Kidney tubule cell (primary cell): ENCODE data around the gene LYPD6B.

Experiments
- DNase-seq: peaks from one replicate; pipeline ENCODE4 v3.0.0-alpha.2; 2018; ENCODE audit warnings: low spot score

Gene LYPD6B

DNA sequence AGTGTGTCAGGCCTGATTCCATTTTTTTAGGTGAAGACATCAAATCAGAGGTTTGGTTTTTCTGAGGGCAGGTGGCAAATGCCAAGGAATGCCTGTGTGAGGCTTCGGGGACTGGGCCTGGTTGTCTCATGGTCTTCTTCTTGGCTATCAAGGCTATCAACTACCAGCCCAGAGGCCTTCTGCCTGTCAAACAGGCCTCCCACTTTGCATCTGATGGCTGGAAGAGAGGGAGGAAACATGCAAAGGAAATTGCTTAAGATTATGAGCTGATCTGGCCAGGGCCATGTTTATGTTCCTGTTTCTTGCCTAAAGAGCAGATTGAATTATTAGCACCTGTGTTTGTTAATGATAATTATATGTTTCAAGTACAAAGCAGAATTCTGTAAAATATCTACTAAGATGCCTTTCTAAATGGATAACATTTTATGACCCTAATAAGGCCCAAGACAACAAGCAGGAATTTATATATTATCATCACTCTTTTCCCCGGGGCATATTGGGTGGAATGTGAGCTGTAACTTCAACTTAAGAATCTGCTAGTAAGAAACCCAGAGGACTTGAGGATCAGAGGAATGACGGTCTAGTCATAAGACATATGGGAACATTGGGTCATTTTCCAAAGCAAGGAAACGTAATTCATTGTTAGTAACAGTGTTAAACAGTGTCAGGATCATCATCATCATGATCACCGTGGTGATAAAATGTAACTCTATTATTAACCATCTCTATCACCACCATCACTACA is 123.2 kb downstream of the LYPD6B start:
- no peak for DNase-seq

DNA sequence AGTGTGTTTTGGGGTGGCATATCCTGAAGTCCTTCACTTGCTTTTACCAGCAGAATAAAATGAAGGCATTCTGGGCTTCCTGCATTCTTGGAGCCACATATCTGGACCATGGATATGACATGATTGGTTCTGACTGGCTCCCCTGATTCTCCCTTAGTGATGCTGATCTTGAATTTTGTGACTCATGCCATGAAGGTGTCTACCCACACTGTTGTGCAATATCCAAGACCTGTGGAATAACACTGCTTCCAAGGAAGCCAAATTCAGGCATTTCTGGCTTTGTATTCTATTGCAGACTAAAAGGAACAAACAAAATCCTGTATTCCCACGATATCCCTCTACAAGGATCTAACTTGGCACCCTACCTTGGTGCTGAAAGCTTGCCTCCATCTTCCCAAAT is 125.8 kb downstream of the LYPD6B start:
- DNase-seq = peak; percentile 41

DNA sequence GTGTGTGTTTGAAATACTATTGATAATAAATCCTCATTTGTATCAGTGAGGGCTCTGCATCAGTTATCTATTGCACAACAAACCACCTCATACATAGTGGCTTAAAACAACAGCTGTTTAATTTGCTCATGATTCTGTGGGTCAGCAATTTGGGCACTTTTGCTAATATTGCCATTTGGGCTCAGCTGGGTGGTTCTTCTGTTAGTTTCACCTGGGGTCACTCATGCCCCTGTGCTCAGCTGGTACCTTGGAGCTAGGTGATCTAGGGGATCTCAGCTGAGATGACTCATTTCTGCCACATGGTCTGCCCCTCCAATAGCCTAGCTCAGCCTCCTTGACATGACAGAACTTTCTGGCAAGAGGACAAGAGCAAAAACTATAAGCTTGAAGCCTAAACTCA is 126.3 kb downstream of the LYPD6B start:
- DNase-seq = no peak

DNA sequence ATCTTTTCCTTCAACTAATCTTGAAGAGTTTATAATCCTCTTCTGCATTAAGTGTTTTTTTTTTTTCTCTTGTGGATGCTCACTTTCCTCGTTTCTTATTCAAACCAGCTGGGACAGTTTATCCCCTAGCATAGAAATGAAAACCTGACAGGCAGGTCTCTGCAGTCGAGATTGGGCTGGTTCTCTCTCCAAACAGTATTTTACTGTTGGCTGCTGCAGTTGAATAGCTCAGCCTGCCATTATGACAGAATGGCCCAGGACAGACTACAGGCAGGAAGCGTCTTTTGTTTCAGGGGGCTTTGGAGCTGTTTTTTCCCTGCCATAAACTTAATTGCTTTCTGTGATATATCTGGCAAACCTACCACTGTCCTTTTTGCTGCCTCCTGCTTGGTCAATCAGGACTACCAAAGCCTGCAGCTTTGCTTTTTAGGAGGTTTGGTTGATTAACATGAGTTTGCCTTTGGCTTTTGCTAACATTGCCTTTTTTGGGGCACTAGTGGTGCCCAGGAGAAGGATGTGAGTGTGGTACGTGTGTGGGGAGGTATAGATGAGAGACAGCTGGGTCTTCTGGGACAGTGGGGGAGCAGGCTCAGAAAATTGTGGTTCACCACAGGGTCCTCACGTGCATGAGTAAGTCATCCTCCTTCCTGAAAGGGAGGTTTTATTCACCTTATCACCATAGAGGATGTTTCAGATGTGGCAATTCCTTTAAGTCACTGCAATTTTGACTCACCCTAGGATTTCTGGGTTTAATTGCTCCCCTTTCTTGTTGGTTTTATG is 128.7 kb downstream of the LYPD6B start:
- peak; percentile 40 for DNase-seq

DNA sequence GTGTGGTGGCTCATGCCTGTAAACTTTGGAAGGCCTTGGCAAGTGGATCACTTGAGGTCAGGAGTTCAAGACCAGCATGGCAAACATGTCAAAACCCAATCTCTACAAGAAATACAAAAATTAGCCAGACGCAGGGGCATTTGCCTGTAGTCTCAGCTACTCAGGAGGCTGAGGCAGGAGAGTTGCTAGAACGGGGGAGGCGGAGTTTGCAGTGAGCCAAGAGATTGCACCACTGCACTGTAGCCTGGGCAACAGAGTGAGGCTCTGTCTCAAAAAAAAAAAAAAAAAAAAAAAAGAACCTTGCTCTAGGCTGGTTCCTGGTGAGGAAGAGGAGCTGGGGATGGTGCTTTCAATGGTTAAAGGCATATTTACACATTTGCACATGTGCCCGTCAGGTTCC is 129.4 kb downstream of the LYPD6B start:
- no peak for DNase-seq

DNA sequence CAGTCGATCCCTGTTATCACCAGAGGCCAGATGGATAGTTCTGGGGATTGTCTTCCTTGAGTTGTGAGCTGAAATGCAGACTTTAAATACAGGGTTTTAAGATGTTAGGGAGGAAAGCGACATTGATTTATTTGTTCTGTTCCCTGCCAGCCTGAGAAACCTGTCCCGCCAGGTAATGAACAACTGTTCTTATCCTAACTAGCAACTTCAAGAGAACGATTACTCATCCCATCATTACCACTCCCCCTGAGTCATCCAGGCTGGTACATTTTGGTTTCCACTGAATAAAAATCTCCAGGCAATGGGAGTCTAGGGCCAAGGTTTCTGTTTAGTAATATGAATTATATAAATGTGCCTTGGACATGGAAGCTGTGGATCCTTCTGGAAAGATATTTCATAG is 131.2 kb downstream of the LYPD6B start:
- DNase-seq = peak; percentile 82

DNA sequence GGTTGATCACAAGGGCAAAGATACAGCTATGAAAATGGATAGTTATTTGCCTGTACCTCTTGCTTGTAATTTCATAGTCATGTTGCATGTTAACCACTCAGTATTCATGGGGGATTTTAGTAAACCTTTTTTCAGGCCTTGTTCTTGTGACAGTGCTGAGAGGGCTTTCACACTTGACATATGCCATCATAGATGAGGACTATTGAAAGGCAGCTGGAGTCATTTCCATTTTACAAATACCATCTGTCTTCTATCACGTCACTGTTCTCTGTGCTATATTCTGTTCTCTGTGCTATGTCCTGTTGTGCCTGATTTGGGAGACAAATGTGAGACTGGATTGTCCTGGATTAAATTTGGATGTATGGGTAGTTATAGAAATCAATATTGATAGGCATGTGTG is 131.7 kb downstream of the LYPD6B start:
- DNase-seq = no peak

DNA sequence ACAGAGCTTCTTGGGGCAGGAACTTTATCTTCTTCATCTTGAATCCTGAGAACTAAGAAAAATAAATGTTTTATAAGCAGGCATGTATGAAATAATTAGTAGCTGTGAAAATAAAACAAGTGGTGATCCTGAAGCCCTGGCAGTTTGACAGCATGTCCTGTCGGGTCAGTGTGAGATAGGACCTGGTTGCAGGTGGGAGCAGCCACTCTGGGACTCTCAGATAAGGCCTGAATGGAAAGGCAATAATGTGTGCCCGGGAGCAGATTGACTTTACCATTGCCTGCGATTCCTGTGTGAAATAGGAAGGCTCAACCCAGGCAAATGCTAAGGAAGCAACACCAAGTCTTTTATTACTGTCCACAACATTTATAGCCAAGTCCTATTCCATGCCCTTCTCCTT is 132.4 kb downstream of the LYPD6B start:
- no peak for DNase-seq

DNA sequence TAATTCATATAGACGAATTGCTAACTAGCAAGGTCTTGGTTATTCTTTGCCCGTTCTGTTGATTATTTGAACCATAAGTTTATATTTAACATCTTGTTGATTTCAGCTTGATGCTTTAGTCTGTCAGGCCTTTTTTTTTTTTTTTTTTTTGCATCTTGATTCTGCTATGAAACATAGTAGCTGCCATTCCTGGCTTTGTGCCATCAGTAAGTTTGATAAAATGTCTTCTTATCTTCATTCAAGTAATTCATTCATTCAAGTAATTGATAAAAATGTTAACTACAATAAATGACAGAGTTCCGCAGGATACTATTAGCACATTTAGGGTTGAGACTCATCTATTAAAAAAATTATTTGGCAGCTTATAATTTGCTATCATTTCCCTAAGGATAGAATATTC is 134.7 kb downstream of the LYPD6B start:
- DNase-seq = no peak

DNA sequence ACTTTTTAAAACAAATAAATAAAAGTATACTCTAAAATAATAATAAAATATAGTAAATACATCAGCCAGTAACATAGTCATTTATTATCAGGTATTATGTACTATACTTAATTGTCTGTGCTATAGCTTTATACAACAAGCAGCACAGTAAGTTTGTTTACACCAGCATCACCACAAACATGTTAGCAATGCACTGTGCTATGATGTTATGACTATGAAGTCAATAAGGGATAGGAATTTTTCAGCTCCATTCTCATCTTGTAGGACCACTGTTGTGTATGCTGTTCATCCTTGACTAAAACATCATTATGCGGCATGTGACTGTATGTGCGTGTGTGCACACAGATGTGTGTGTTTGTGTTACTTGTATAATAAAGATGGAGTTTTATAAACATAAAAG is 137.5 kb downstream of the LYPD6B start:
- DNase-seq = no peak

DNA sequence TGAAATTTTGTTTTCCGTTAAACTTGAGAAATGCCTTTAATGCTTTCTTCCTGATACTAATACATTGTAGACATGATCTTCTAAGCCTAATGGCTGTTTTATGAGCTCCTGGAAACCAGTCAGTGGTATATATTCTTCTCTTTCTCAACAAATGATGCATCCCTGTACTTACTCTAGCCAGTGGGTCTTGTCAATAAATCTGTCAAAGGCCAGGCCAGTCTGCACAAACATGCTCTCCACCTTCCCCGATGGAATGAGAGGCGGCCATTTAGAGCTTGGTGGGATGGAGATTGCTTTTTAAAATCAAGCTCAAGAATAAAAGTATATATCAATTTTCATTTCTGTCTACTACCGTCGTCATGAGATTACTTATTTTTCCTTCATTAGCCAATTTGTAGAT is 140.1 kb downstream of the LYPD6B start:
- no peak for DNase-seq

DNA sequence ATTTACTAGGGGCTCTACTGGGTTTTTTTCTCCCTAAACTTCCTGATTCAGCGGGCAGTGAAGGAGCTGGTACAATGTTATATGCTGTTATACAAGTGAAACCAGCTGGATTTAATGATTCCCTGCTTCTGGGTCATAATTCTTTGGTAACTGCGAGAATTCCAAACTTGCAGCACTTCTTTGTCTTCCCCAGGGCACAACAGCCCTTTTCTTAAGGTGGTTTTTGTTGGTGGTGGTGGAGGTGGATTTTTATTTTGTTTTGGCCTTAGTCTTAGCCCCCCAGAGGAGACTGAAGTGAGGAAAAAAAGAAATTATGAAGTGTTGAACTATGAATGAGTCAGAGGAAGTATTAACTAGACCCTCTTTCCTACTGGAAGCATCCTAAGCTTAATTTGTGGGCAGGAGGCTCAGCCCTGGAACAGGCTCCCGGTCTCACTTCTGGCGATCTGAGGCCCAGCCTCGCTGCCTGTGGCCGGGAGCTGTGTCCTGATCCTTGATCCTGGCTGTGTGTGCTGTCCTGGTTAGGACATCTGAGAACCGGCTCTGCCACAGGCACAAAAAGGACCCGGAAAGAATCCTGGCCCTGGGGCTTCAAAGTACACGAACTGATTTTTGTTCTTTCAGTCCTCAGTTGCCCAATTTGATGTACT is 141.9 kb downstream of the LYPD6B start:
- no peak for DNase-seq

DNA sequence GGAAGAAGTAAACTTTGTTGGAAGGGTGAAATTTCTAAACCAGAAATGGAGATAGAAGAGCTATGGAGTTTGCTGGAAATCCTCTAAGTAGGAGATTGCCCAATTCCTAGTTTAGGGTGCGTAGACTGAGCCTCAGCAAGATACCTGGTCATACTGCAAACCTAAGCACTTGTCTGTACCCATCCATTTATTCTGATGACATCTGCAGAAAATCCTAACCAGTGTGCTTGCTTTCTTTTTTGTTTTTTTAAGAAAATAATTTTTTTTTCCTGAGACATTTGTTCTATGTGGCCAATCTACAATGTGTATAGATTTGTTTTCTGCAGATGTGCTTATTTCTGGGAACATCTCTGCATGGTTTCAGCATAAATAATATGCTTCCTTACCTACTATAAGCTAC is 144.7 kb downstream of the LYPD6B start:
- DNase-seq = no peak

DNA sequence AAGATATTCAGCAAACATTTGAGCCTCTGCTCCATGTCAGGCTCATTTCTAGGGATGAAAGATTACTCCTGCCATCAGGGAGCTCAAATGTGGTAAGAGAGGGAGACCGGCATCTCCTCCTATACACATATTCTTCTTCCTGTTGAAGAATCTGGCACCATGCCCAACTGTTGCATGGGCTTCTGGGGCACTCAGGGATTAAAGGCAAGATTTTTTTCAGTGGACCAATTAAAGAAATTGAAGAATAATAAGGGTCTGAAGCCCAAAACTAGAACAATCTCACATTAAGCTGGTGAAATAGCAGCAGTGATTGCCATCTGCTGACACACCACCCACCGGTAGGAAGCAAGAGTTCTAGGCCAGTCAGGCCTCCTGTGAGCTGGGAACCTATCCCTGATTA is 146.5 kb downstream of the LYPD6B start:
- DNase-seq = no peak

DNA sequence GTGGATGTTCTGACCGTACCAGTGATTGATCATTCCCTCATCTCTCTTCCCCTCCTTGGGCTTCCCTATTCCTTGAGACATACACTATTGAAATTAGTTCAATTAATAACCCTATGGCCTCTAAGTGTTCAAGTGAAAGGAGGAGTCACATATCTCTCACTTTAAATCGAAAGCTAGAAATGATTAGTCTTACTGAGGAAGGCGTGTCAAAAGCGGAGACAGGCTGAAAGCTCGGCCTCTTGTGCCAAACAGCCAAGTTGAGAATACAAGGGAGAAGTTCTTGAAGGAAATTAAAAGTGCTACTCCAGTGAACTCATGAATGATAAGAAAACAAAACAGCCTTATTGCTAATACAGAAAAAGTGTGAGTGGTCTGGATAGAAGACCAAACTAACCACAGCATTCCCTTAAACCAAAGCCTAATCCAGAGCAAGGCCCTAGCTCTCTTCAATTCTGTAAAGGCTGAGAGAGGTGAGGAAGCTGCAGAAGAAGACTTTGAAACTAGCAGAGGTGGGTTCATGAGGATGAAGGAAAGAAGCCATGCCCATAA is 147.5 kb downstream of the LYPD6B start:
- no peak for DNase-seq

DNA sequence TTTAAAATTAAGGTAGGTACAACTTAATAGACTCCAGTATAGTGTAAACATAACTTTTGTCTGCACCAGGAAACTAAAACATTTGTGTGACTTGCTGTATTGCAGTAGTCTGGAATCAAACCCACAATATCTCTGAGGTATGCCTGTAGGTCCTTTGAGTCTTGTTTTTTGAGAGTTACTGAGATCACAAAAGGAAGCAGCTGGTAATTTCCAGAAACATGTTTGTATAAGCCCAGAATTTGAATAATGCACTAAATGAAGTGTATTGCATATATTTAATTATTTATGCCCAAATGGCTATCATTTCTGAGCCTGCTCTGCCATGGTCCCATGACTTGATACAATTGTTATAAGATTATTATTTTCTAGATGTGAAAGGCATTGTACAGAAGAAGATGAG is 148.6 kb downstream of the LYPD6B start:
- no peak for DNase-seq

DNA sequence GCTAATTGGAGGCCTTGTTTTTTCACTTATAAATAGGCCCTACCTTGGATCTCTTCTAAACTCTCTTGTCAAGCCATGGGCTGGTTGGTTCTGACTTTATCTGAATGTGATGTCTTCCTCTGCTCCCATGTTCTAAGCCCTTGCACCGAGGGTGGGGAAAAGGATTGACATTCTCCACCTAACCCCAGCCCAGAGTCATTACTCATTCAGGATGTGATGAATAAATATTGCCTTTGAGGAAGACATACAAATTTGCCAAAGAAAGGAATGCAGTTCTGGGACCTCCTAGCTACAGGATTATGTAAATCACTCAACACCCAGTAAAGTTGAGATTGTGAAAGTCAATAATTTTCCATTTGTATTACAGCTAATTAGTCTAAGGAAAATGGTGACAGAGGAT is 149.8 kb downstream of the LYPD6B start:
- no peak for DNase-seq

DNA sequence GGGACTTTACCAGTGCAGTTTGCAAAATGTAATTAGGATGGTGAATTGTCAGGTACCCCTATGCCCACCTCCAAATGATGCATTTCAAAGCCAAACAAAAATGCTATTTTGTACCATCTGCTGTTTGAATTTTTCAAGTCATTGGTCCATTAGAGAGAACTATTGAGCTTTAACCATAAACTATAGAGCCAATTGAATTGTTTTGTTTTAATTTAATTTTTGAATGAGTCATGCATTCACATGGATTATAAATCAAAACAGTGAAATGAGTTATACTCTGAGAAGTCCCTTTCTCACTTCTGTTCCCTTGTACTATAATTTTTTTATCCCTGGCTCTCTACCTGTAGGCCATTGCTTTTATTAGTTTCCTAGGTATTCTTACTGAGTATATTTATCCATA is 151.3 kb downstream of the LYPD6B start:
- DNase-seq = no peak

DNA sequence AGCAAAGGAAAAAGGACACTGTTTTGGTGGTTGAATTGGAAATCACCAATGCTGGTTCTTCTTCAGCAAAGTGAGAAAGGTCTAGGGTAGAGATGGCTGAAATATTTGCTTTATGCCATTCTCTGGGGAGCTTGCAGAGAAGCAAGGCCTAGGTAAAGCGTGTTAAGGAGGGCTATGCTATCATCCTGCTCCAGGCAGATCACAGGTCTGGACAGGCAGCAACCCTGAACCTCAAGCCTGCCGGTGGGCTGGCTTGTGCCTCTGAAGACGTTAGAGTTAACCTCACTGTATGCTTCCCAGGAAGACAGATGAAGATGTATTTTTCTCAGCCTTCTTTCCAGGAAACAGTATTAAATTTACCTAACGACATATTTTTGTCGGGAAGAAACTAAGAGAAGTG is 153.4 kb downstream of the LYPD6B start:
- no peak for DNase-seq

DNA sequence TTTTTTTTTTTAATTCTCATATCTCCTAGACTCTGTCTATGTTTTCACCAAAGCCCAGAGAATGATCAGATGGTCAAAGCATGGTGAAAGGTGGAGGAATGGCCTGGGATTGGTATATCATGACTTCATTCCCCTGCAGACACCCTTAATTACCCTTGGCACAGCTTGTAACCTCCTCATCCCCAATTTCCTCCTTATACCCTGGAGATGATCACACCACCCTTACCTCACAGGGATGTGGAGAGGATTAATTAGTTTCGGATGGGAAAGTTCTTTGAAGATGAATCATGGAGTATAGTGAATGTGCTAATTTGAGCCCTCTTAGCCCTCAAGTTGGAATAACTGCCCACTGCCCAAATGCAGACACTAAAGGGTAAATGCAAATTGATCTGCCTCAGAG is 153.9 kb downstream of the LYPD6B start:
- DNase-seq = peak; percentile 19

DNA sequence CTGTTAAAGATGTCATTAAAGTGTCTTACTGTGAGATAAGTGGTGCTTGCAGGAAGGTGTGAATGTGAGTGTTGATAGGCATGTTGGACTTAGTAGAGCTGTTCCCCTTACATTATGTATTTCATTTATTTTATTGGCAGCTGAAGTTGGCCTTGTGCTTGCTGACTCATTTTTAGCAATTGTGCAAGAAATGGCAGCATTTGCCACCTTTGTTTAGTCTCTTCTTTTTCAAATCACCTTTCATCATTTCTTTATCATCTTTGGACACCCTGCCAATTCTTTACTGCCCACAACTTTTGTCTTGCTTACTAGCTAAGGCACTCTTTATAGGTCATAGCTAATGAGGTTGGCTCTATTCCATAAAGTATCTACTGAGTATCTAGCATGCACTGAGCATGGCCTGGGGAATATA is 161.6 kb downstream of the LYPD6B start:
- DNase-seq = no peak

DNA sequence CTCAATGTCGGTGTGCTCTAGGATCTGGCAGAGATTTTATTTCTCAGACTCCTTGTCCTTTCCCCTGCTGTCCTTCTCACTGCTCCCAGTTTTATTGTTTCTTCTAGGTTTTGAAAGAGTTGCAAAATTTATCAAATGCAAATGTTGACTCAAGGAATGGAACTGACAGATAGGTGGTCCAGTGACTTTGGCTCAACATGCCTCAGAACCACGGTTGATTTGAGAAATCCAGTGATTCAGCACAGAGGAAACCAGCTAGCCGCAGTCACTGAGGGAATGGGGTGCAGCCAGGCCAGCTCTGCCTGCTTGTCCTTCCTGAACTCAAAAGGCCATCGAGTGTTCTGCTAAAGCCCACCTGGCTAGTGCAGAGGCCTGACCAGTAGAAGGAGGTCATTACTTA is 166.2 kb downstream of the LYPD6B start:
- no peak for DNase-seq

DNA sequence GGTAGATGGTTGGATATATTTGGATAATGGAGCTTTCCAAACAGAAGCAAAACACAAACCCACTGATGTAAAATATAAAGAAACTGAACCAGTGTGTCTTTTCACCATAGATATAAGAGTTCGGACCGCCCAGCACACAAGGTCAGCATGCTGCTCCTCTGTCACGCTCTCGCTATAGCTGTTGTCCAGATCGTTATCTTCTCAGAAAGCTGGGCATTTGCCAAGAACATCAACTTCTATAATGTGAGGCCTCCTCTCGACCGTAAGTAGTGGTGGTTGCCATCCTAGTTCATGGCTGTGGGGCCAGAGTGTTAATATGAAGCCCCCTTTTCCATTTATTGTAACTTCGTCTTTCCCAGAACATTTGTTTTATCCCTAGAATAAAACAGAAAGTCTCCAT is 166.6 kb downstream of the LYPD6B start:
- DNase-seq = no peak
